ENCODE measurements around the gene NANOS3.
"Not testable (repeated sequence)": the region's sequence is repeated elsewhere in the genome, so short reads cannot be mapped to it uniquely, and the experiment has no call there.

NANOS3 gene

DNA sequence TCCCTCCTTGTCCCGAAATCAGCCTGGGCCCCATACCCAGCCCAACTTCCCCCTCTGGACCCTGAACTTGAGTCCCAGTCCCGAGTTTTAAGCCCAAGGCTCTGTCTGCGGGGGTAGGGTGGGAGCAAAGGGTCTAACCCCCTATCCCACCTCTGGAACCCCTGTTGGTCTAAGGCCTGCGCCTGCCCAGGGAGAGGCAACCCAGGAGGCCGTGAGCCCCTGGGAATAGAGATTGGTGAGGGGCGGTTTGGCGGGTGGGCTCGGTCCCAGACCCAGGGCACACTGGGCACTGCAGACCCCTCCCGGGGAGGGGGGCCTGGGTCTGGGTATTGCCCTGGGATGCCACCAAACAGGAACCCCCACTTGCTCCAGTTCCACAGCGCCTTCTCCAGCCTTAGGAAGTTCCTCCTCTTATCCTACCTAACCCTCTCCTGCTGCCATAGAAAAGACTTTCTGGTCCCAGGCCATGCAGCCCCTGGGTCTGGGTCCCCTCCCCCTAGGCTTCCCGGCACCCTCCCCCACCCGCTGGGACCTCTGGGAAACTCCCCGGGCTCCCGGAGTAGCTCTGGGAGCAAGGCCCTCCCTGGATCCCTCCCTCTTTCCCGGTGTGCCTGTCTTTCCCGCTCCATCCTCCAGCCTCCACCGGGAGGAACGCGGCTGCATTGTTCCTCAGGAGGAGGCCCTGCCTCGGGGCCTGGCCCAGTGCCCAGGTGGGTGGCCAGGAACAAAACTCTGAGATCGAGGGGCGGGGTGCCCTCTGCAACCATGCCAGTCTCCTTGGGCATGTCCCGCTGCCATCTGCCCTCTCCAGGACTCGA, 33.6 kb upstream of the NANOS3 start:
- DNase-seq, result no peak

GRCh38 chr19:13844130-13844631, 32.8 kb upstream of the NANOS3 start:
- DNase-seq, result no peak

GRCh38 chr19:13846557-13847406, 30.2 kb upstream of the NANOS3 start:
- DNase-seq, result peak; percentile 95

DNA sequence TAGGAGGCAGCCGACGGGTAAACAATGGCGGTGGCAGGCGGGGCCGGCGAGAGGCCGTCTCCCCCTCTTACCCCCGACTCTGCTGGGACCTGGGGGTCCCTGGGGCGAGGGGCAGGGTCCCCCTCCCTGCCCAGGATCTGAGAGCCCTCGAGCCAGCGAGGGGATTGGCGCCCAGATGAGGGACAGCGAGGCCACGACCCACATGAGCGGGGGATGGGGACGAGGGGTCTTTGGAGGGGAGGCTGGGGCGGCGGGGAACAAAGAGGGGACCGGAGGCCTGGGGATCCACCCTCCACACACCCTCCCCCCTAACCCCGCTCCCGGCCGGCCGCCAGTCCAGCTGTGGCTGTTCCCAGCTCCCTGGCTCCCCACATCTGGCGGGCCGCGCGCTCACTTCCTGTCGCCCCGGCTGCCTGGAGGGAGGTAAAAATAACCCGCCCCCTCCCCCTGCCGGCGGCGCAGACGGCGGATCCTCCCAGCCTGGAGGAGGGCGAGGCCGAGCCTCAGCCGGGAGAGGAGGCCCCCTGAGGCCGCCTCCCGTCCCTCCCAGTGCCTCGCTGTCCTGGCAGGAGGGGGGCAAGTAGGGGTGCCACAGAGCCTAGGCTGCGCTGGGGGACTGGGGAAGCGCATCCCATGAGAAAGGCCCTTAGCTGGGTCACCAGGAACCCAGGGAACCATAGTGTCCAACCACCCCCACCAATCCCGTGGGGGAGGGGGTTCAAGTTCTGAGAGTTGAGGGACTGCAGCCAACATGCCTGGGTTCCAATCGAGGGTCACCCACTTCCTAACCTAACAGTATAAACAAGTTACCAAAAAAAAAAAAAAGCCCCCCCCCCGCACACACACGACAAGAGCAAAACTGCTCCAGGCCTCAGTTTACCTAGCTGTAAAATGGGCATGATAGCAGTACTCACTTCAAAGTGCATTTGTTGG, 29.3 kb upstream of the NANOS3 start:
- peak; percentile 84 for DNase-seq

DNA sequence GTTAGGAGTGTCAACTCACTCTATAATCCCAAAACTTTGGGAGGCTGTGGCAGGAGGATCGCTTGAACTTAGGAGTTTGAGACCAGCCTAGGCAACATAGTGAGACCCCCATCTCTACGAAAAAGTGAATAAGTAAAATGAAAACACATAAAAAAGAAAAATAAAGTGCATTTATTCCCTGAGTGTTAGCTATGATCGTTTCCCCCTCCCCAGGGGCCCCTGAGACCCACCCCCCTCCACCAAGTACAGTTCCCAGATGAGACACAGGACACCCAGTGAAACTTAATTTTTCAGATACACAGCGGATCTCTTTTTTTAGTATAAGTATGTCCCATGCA, 28.6 kb upstream of the NANOS3 start:
- no peak for DNase-seq

GRCh38 chr19:13848798-13849676, 27.9 kb upstream of the NANOS3 start:
- DNase-seq, result no peak

- DNase-seq, result peak; percentile 61
Observed at GRCh38 chr19:13849991-13850909, 26.7 kb upstream of the NANOS3 start.

GRCh38 chr19:13850910-13851733, 25.8 kb upstream of the NANOS3 start:
- DNase-seq, result peak; percentile 66

- not testable (repeated sequence) for DNase-seq
Observed at GRCh38 chr19:13851734-13852114, 25.2 kb upstream of the NANOS3 start.

- DNase-seq, result not testable (repeated sequence)
Observed at GRCh38 chr19:13852171-13852707, 24.7 kb upstream of the NANOS3 start.

DNA sequence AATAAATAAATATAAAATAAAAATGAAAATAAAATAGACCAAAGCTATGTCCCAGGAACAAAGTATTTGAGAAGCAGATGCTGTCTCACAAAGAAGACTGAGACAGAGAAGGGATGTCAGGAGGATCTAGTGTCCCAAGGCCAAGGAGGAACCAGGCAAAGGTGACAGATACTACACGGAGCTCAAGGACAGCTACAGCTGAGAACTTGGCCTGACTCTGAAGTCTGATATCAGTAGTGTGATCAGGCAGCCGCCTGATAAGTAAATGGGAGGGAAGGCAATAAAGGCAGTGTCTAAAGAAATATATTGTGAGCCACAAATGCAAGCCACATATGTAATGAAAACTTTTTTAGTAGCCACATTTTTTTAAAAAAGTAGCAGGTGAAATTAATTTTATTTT, 20.4 kb upstream of the NANOS3 start:
- DNase-seq, result no peak

DNA sequence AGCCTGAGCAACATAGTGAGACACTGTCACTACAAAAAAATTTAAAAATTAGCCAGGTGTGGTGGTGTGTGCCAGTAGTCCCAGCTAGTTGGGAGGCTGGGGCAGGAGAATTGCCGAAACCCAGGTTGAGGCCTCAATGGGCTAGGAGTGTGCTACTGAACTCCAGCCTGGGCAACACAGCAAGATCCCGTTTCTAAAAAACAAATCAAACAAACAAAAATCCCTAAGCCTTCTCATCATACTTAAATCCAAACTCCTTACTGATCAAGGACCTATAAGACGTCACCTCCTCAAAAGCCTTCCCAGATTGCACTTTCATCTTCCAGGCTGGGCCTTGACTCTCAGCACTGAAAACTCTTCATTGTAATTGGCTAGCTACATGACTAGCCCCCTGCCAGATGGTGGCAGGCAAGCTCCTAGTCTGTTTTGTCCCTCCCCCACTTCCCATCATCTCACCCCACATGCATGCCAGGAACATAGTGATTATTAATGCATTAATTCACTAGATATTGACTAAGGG, 17.5 kb upstream of the NANOS3 start:
- no peak for DNase-seq

DNA sequence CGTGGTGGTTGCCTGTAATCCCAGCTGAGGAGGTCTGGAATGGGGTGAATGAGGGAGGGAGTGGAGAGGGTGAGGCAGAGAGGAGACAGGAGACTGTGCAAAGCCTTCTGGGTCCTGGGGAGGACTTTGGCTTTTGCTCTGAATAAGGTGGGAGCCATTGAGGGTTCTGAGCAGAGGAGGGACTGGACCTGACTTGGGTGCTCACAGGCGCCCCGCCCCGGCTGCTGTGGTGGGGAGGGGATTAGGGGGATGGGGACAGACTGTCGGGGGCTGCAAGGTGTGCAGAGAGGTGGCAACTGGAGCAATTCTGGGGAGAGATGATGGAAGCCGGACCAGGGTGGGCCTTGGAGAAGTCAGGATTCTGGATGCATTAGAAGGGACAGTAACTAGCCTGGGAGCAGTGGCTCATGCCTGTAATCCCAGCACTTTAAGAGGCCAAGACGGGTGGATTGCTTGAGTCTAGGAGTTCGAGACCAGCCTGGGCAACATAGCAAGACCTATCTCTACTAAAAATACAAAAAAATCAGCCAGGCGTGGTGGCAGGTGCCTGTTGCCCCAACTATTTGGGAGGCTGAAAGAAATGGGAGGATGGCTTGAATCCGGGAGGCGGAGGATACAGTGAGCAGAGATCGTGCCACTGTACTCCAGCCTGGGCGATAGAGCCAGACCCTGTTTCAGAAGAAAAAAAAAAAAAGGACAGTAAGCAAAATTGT, 16.1 kb upstream of the NANOS3 start:
- no peak for DNase-seq

DNA sequence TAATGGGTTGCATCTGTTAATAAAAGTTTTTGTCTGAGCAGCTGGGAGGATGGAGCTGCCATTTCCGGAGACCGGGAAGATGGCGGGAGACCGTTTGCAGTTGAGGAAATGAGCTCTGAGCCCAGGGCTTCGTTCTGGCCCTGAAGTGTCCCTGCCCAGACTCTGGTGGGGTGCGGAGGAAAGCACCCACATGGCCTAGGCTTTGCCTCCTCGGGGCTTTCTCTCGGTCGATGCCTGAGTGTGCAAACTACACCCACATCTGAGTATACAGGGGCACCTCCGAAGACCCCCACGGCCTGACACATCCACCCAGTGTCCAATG, 15.6 kb upstream of the NANOS3 start:
- no peak for DNase-seq

DNA sequence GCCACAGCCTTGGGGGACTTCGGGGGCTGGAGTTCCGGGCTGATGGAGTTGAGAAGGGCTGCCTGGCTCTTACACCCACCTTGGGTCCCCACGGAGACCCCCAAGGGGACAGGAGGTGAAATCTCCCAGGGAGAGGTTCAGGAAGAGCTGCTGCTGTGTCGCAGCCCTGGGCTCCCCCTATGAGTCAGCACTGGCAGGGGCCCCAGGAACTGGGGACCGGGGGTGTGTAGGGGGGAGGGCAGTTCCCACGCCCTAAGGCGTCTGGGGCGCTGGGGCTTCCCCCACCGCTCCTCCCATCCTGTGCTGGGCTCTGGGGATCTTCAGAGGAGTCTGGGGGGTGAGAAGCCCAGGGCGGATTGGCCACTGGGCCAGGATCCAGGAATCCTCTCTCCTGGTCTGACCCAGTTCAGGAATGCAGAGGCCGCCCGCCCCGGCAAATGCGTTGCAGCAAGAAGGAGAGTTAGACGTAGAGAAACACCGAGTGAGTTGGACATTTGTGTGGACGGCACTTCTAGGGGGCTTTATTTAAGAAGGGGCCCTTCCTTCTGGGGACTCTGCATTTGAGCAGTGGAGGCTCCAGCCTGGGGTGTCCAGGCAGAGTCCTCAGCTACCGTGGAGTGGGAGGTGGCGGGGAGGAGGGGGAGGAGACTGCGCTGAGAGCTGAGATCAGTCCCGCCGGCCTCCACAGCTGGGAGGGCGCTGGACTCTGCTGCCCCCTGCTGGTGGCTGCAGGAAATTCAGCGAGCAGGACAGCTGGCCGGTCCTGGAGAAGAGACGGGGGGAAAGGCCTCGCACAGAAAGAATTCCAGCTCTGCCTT, 15.0 kb upstream of the NANOS3 start:
- DNase-seq, result peak; percentile 86

GRCh38 chr19:13864046-13864666, 12.8 kb upstream of the NANOS3 start:
- no peak for DNase-seq
